ENCODE measurements around the gene PRR23B.

DNA sequence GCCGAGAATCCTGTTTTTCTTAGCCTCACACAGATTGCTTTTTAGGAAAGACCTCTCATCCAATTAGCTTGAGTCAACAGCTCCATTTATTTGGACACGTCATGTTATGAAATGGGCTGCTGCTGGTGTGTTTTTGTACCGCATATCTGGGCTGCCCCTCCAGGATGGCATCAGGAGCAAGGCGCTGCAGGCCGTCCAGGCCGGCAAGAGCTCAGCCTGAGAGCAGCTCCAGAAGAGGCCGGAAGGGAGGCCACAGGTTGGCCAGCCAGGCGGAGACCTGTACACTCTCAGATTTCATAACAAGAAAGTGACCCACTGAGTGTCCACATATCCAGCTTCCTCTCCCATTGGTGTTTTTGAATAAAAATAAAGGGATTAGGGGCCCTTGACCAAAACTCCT is 45.4 kb downstream of the PRR23B start:
- TF ChIP-seq POLR2AphosphoS5 (IDR thresholded peaks at IDR 0.05), result no peak
- TF ChIP-seq, protein P1, sequence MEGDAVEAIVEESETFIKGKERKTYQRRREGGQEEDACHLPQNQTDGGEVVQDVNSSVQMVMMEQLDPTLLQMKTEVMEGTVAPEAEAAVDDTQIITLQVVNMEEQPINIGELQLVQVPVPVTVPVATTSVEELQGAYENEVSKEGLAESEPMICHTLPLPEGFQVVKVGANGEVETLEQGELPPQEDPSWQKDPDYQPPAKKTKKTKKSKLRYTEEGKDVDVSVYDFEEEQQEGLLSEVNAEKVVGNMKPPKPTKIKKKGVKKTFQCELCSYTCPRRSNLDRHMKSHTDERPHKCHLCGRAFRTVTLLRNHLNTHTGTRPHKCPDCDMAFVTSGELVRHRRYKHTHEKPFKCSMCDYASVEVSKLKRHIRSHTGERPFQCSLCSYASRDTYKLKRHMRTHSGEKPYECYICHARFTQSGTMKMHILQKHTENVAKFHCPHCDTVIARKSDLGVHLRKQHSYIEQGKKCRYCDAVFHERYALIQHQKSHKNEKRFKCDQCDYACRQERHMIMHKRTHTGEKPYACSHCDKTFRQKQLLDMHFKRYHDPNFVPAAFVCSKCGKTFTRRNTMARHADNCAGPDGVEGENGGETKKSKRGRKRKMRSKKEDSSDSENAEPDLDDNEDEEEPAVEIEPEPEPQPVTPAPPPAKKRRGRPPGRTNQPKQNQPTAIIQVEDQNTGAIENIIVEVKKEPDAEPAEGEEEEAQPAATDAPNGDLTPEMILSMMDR (IDR thresholded peaks at IDR 0.05 in 8 of 11, conservative IDR thresholded peaks at IDR 0.05 in 3 of 11), result no peak

Data from spleen (tissue), 7 donors.